Gastroesophageal sphincter (tissue), 3 donors: ENCODE measurements around the gene SIRPB1.

Source experiments
- POLR2A ChIP-seq, 2 donors: fragments of 450-650 bp; IDR thresholded peaks; one replicate each; pipeline ENCODE4 v1.6.1; 2017; ENCODE audit warnings: antibody characterized with exemption in 2 of 2, mild to moderate bottlenecking in 2 of 2, moderate library complexity in 1 of 2
- TF ChIP-seq, protein P1 (sequence below), 4 experiments: fragments of 200-600 bp in 2 of 4; fragments of 450-650 bp in 2 of 4; sonication (generic) in 1 of 4; IDR thresholded peaks; one replicate each; pipeline ENCODE4 v1.5.1; 2017 to 2019; ENCODE audit warnings: antibody characterized with exemption in 4 of 4, mild to moderate bottlenecking in 2 of 4, moderate library complexity in 2 of 4

DNA sequence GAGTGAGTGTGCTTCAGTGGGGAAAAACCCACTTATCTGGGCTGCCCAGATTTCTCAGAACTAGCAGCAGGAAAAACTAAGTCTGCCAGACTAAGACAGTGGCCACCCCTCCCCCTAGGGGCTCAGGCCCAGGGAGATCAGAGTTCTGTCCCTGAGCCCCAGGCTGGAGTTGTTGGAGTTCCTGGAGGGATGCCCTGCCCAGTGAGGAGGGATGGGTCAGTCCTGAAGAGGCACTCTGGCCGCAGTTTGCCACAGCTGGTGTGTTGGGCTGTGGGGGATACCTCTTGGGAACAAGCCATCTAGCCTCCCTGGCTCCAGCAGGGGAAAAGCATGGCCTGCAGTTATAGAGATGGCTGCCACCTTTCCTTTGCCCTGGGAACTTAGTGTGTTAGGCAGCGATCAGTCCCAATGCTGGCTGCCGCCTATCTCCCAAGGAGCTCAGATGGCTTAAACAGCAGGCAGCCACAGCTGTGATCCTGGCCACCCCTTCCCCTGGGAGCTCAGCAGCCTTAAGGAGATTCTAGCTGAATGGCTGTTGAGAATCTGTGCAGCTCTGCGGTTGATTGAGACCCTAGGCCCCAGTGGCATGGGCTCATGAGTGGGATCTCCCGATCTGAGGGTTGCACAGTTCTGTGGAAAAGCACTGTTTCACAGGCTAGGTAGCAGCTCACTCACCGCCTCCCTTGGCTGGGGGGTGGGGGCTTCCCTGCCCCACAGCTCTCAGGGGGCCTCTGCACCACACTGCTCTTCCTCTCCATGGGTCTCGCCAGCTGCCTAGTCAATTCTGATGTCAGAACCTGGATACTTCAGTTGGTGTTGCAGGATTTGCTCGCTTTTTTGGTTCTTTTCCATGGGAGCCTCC is 24.5 kb upstream of the SIRPB1 start:
- TF ChIP-seq POLR2A (IDR thresholded peaks at IDR 0.05): no peak
- TF ChIP-seq, protein P1, sequence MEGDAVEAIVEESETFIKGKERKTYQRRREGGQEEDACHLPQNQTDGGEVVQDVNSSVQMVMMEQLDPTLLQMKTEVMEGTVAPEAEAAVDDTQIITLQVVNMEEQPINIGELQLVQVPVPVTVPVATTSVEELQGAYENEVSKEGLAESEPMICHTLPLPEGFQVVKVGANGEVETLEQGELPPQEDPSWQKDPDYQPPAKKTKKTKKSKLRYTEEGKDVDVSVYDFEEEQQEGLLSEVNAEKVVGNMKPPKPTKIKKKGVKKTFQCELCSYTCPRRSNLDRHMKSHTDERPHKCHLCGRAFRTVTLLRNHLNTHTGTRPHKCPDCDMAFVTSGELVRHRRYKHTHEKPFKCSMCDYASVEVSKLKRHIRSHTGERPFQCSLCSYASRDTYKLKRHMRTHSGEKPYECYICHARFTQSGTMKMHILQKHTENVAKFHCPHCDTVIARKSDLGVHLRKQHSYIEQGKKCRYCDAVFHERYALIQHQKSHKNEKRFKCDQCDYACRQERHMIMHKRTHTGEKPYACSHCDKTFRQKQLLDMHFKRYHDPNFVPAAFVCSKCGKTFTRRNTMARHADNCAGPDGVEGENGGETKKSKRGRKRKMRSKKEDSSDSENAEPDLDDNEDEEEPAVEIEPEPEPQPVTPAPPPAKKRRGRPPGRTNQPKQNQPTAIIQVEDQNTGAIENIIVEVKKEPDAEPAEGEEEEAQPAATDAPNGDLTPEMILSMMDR (IDR thresholded peaks at IDR 0.05): no peak
